GM12878 (cell line): ENCODE measurements around the gene TIE1. TPM values are rescaled to one million over a fixed set of nuclear protein-coding genes. Genes with fewer than 3 reads are reported as not detected.

Experiments used
- ATF3 ChIP-seq: IDR thresholded peaks from 2 replicates; pipeline ENCODE4 v1.6.1; 2011; ENCODE audit warnings: low read depth, mild to moderate bottlenecking, low read length, moderate library complexity, borderline replicate concordance; ENCODE audit errors: extremely low read depth
- BCL3 ChIP-seq: IDR thresholded peaks from 2 replicates; pipeline ENCODE4 v1.6.1; 2011; ENCODE audit warnings: borderline replicate concordance, low read depth, mild to moderate bottlenecking, moderate library complexity, low read length; ENCODE audit not compliant: insufficient read depth, poor library complexity, severe bottlenecking
- BMI1 ChIP-seq: fragments of 450-650 bp; IDR thresholded peaks from 2 replicates; pipeline ENCODE4 v1.6.1; 2016; ENCODE audit warnings: mild to moderate bottlenecking, moderate library complexity, borderline replicate concordance
- CREB1 ChIP-seq: IDR thresholded peaks from 2 replicates; pipeline ENCODE4 v1.6.1; 2012; ENCODE audit warnings: low read depth, mild to moderate bottlenecking, inconsistent platforms
- CREM ChIP-seq: IDR thresholded peaks from 2 replicates; pipeline ENCODE4 v1.6.1; 2014; ENCODE audit warnings: antibody characterized with exemption, low read depth
- FOS ChIP-seq: IDR thresholded peaks from 3 replicates; pipeline ENCODE4 v1.6.1; 2011; ENCODE audit warnings: borderline replicate concordance; ENCODE audit not compliant: insufficient read length; ENCODE audit errors: extremely low read depth
- GABPA ChIP-seq: IDR thresholded peaks from 2 replicates; pipeline ENCODE4 v1.6.1; 2014; ENCODE audit warnings: antibody characterized with exemption, low read depth, mild to moderate bottlenecking, inconsistent platforms
- IRF5 ChIP-seq: fragments of 450-650 bp; IDR thresholded peaks from 2 replicates; pipeline ENCODE4 v1.6.1; 2017; ENCODE audit warnings: borderline replicate concordance
- LARP7 ChIP-seq: fragments of 450-650 bp; IDR thresholded peaks from 2 replicates; pipeline ENCODE4 v1.6.1; 2017; ENCODE audit warnings: mild to moderate bottlenecking
- MAX ChIP-seq: IDR thresholded peaks from 2 replicates; pipeline ENCODE4 v1.6.1; 2012; ENCODE audit warnings: low read depth, low read length, improper control_type of control experiment
- NBN ChIP-seq: fragments of 450-650 bp; IDR thresholded peaks from 2 replicates; pipeline ENCODE4 v1.6.1; 2016
- PAX8 ChIP-seq: fragments of 450-650 bp; IDR thresholded peaks from 2 replicates; pipeline ENCODE4 v1.6.1; 2017; ENCODE audit warnings: mild to moderate bottlenecking, moderate library complexity
- POLR2AphosphoS5 ChIP-seq: IDR thresholded peaks from 2 replicates; pipeline ENCODE4 v1.6.1; 2011; ENCODE audit warnings: mild to moderate bottlenecking, low read length, inconsistent platforms
- RELA ChIP-seq: fragments of 450-650 bp; IDR thresholded peaks from 2 replicates; pipeline ENCODE4 v1.8.0; 2014; ENCODE audit warnings: borderline replicate concordance; ENCODE audit not compliant: partially characterized antibody
- SMAD1 ChIP-seq: fragments of 450-650 bp; IDR thresholded peaks from 2 replicates; pipeline ENCODE4 v1.6.1; 2018; ENCODE audit warnings: mild to moderate bottlenecking, low read depth; ENCODE audit not compliant: partially characterized antibody
- SPI1 ChIP-seq: IDR thresholded peaks from 2 replicates; pipeline ENCODE4 v1.6.1; 2011; ENCODE audit warnings: low read depth, mild to moderate bottlenecking, low read length, moderate library complexity, borderline replicate concordance; ENCODE audit not compliant: insufficient read depth
- TCF12 ChIP-seq: IDR thresholded peaks from 2 replicates; pipeline ENCODE4 v1.6.1; 2011; ENCODE audit warnings: low read depth, mild to moderate bottlenecking, low read length
- ZNF207 ChIP-seq: fragments of 450-650 bp; IDR thresholded peaks from 2 replicates; pipeline ENCODE4 v1.6.1; 2014; ENCODE audit warnings: antibody characterized with exemption, mild to moderate bottlenecking, borderline replicate concordance
- ZNF24 ChIP-seq: fragments of 450-650 bp; IDR thresholded peaks from 2 replicates; pipeline ENCODE4 v1.6.1; 2017; ENCODE audit warnings: antibody characterized with exemption, mild to moderate bottlenecking
- polyA plus RNA-seq, 11 experiments: library from polyadenylated mRNA; depleted of rRNA in 4 of 11; unstranded in 6 of 11; stranded (reverse) in 5 of 11; fragments of >200 nt; fragmentation: Nextera tagmentation in 4 of 11; fragmentation: Illumina TruSeq in 1 of 11; extraction: Ambion mirVana in 4 of 11; extraction: Trizol in 1 of 11; gene quantifications; 1 replicate in 1 of 11; 2 replicates in 10 of 11; pipeline versions ENCODE4 v1.2.1 to v1.2.3, GENCODE V29; 2011 to 2016; ENCODE audit warnings: inconsistent platforms in 2 of 11, missing spikeins in 2 of 11, low read depth in 1 of 11
- total RNA-seq, 4 experiments: library from RNA; depleted of rRNA in 3 of 4; stranded (reverse); fragments of >200 nt in 3 of 4; fragmentation: Illumina TruSeq in 1 of 4; extraction: Trizol in 1 of 4; gene quantifications; 2 replicates each; pipeline versions ENCODE4 v1.2.1 to v1.2.3, GENCODE V29; 2013 to 2021
- TF ChIP-seq, protein P1 (sequence below): fragments of 450-650 bp; IDR thresholded peaks from 2 replicates; pipeline ENCODE4 v1.6.1; 2017; ENCODE audit warnings: mild to moderate bottlenecking
- TF ChIP-seq, protein P2 (sequence below): IDR thresholded peaks from 2 replicates; pipeline ENCODE4 v1.6.1; 2011; ENCODE audit warnings: mild to moderate bottlenecking, low read depth, low read length, moderate library complexity; ENCODE audit not compliant: insufficient replicate concordance
- TF ChIP-seq, protein P3 (sequence below): fragments of 450-650 bp; IDR thresholded peaks from 2 replicates; pipeline ENCODE4 v1.6.1; 2017; ENCODE audit warnings: low read depth, mild to moderate bottlenecking, moderate library complexity

The TIE1 gene
- total and polyA plus RNA-seq, 10 of the 15 experiments (the other 5 are each of a cell fraction or from before 2014, with no cell fraction given), result 0.26 to 3.9 (median 1.3) TPM

DNA sequence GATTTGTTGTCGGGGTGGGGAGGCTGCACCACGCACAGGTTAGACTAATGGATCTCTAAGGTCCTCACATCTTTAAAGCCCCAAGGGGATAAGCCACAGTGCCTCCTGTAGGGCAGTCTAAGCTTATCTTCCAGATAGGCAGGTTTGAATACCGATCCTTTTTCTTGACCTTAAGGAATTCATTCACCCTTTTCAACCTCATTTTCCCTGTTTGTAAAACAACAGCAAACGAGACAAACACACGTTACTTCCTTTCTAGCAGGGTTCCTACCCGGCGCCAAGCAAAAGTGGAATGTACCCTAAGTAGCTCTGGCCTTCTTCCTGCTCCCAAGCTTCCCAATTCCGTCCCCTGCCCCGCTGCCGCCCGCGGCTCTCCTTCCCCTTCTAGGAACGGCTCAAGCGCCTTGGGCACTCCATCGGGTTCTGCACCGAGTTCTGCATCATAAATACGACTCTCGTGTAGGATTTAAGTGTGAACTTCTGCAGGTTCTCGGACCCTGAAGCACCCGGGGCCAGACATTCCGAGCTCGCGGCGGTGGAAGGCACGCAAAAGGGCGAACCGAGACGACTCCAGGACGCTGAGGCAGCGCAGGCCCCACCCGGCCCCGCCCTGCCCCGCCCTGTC, 57.5 kb downstream of the TIE1 start (continued):
- TF ChIP-seq, protein P1, sequence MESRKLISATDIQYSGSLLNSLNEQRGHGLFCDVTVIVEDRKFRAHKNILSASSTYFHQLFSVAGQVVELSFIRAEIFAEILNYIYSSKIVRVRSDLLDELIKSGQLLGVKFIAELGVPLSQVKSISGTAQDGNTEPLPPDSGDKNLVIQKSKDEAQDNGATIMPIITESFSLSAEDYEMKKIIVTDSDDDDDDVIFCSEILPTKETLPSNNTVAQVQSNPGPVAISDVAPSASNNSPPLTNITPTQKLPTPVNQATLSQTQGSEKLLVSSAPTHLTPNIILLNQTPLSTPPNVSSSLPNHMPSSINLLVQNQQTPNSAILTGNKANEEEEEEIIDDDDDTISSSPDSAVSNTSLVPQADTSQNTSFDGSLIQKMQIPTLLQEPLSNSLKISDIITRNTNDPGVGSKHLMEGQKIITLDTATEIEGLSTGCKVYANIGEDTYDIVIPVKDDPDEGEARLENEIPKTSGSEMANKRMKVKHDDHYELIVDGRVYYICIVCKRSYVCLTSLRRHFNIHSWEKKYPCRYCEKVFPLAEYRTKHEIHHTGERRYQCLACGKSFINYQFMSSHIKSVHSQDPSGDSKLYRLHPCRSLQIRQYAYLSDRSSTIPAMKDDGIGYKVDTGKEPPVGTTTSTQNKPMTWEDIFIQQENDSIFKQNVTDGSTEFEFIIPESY, result no peak
- no peak for TF ChIP-seq ZNF24
- no peak for TF ChIP-seq RELA
- TF ChIP-seq, protein P2, sequence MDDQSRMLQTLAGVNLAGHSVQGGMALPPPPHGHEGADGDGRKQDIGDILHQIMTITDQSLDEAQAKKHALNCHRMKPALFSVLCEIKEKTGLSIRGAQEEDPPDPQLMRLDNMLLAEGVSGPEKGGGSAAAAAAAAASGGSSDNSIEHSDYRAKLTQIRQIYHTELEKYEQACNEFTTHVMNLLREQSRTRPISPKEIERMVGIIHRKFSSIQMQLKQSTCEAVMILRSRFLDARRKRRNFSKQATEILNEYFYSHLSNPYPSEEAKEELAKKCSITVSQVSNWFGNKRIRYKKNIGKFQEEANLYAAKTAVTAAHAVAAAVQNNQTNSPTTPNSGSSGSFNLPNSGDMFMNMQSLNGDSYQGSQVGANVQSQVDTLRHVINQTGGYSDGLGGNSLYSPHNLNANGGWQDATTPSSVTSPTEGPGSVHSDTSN, result no peak
- TF ChIP-seq CREB1, result no peak; the same call in 1 of the 2 replicates
- TF ChIP-seq, protein P3, sequence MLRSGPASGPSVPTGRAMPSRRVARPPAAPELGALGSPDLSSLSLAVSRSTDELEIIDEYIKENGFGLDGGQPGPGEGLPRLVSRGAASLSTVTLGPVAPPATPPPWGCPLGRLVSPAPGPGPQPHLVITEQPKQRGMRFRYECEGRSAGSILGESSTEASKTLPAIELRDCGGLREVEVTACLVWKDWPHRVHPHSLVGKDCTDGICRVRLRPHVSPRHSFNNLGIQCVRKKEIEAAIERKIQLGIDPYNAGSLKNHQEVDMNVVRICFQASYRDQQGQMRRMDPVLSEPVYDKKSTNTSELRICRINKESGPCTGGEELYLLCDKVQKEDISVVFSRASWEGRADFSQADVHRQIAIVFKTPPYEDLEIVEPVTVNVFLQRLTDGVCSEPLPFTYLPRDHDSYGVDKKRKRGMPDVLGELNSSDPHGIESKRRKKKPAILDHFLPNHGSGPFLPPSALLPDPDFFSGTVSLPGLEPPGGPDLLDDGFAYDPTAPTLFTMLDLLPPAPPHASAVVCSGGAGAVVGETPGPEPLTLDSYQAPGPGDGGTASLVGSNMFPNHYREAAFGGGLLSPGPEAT, result no peak
- TF ChIP-seq ATF3, result no peak
- TF ChIP-seq FOS, result no peak
- no peak for TF ChIP-seq SMAD1
- no peak for TF ChIP-seq SPI1
- no peak for TF ChIP-seq NBN
- TF ChIP-seq IRF5, result no peak
- no peak for TF ChIP-seq PAX8
- no peak for TF ChIP-seq MAX
- no peak for TF ChIP-seq BMI1
- TF ChIP-seq GABPA, result no peak
- TF ChIP-seq TCF12, result no peak
- TF ChIP-seq CREM, result no peak
- TF ChIP-seq BCL3, result no peak
- no peak for TF ChIP-seq ZNF207
- peak; percentile 38; the same call in 1 of the 2 replicates for TF ChIP-seq POLR2AphosphoS5
- TF ChIP-seq LARP7, result peak; percentile 59; the same call in 1 of the 2 replicates
